ENCODE data around the gene AMN.

AMN gene

DNA sequence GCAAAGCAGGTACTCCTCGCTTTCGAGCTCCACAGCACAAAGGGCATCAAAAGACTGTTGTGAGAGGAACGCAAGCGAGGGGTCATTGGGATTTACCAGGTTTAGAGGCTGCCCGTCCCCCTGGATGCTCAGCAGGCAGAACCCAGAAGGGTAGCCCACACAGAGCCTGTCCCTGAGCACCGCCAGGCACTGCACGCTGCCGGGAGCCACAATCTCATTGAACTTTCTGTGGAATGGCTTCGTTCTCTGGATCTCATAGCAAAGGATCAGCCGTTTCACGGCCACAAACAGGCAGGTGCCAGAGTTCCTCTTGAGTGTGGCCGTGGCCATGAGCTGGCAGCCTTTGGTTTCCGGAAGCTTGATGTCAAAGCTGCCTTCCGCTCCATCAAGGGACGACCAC, 21.5 kb downstream of the AMN start:
- DNase-seq (ENCODE audit: low read depth), result no peak

- no peak for DNase-seq (ENCODE audit: low read depth)
These were observed 22.2 kb downstream of the AMN start for GRCh38 chr14:102944448-102945330.

- no peak for DNase-seq (ENCODE audit: low read depth)
These were observed 23.1 kb downstream of the AMN start for GRCh38 chr14:102945346-102946130.

GRCh38 chr14:102947321-102948103, 25.0 kb downstream of the AMN start:
- DNase-seq (ENCODE audit: low read depth), result no peak

- DNase-seq (ENCODE audit: low read depth), result no peak
These were observed 26.2 kb downstream of the AMN start for GRCh38 chr14:102948698-102949061.

DNA sequence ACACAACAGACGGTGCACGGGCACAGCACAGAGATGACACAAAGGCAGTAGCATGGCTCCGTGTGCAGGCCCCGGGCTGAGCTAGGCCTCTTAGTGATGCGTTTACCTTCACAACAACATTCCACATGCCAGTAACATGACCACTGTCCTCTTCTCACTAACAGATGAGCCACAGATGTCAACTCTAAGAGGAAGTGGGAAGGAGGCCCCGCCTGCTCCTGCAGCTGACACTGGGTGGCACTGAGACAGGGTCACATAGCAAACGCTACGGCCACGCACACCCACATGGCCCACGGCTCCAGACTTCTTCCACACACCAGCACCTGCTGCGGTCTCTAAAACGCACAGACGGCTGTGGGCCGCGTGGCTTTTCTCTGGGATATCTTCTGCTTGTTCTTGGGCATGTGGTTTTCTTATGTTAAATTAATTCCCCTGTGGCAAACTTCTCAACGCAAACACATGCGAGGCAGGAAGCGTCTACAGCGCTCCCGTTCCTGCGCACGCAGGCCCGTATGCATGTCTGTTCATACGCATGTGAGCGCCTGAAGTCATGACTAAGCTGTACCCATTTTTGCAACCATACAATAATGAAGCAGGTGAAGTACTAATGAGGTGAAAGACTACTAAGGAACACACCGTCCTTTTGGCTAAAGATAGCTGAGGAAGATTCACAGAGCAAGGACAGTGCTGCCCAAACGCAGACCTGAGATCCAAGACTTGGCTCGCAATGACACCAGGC, 26.8 kb downstream of the AMN start:
- no peak for DNase-seq (ENCODE audit: low read depth)

- no peak for DNase-seq (ENCODE audit: low read depth)
These were observed 27.5 kb downstream of the AMN start for GRCh38 chr14:102949801-102950451.

GRCh38 chr14:102951034-102951433, 28.6 kb downstream of the AMN start:
- no peak for DNase-seq (ENCODE audit: low read depth)

DNA sequence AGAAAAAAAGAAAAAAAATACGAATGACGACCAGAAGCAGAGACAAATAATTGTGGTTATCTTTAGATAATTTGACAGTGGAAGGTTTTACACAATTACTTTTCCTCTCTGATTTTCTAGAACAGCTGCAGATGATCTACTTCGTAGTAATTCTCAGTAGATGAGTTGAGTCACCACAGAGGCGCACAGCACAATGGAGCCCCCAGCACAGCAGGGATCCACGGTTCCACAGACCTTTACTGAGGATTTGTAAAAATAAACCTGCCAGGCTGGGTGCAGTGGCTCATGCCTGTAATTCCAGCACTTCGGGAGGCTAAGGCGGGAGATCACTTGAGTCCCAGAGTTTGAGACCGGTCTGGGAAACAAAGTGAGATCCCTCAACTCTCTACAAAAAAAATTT, 29.3 kb downstream of the AMN start:
- DNase-seq (ENCODE audit: low read depth), result no peak

DNA sequence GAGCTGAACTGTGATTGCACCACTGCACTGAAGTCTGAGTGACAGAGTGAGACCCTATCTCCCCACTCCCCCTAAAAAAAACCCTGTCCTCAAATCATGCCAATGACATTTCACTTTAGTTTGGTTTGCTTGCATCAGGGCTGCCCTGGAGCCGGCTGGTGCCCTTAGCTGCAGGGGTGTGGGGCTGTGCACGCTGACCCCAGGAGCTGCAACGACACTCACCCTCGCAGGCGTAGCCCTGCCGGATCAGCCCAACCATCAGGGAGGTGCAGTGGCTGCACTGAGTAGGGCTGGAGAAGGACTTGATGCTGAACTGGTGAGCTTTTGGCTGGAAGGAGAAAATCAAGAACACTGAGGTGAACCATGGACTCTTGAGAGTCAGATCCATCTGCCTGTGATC, 29.8 kb downstream of the AMN start:
- DNase-seq (ENCODE audit: low read depth), result no peak

GRCh38 chr14:102953100-102953499, 30.6 kb downstream of the AMN start:
- no peak for DNase-seq (ENCODE audit: low read depth)

DNA sequence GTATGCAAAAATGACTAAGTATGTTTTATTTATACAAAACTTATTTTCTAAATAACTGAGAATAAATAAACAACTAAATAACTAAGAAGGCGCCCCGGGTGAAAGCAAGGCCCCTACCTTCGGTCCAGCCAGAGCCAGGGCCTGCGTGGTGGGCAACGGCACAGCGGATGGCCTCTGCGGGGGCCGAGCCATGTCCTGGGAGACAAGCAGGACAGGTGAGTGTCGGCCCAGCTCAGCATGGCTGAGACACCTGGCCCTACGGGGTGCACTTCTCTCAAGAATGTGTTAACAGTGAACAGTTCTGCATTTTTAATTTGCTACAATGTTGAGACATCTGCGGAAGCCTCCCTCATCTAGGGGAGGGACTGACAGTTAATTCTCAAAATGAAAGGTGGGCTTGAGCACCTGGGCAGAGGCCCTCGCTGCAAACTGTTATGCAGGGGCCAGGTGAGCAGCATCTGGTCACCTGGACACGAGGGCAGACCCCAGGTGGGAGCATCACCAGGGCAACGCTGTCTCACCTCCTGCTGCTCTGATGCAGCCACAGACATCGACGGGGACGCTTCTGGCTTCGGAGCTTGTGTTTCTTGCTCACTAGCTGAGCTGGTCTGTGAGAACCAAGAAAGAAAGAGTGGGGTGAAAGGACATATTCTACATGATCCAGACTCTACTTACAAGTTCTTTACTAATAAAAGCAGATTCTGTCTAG, 31.8 kb downstream of the AMN start:
- no peak for DNase-seq (ENCODE audit: low read depth)

DNA sequence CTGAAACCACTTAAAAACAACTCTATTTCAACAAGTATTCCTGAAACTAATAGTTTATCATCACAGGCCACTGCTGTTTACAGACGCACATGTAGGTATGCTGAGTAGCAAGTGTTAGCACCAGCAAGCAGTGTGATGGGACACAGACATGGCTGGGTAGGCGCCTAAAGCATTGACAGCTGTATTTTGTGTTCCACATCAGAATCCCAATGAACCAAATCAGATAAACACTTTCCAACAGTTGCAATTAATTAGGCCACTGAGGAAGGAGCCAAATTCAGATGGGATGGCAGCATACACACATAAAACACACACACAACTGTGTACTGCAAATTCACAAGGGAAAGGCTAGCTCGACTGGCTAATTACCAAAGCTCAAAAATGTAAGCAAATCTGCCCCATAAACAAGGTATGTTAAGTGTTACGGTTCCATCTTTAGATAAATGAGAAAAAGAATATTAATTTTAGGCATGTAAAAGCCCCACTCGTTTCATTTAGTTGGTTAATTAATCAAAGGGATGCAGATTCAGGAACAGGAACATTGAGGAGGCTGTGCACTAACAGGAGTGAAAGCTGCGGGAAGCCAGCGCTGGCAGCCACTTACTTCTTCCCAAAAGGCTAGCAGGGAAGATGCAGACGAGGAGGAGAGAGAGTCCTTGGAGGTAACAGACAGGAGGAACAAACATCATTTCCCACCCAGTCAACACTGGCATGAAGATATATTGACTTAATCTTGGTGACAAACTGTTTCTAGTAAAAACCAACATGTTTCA, 33.4 kb downstream of the AMN start:
- DNase-seq (ENCODE audit: low read depth), result no peak

GRCh38 chr14:102957222-102957621, 34.8 kb downstream of the AMN start:
- DNase-seq (ENCODE audit: low read depth), result no peak

DNA sequence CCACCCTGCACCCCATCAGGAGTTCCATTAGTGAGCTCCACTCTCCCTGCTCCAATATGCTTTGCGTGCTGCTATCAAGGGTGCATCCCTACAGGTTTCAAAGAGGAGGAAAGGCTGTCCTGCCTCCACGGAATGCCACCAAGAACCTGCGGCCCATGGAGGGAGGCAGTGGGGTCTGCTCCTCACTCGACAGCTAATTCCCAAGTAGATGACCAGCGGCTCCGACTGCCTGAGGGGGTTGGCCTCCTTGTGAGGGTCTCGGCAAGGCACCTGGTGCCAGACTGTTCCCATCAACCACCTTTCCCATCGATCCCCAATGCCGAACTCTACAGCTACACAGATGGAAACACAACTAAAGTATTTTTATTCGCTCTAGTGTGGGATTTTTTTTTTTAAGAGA, 36.0 kb downstream of the AMN start:
- DNase-seq (ENCODE audit: low read depth), result no peak

DNA sequence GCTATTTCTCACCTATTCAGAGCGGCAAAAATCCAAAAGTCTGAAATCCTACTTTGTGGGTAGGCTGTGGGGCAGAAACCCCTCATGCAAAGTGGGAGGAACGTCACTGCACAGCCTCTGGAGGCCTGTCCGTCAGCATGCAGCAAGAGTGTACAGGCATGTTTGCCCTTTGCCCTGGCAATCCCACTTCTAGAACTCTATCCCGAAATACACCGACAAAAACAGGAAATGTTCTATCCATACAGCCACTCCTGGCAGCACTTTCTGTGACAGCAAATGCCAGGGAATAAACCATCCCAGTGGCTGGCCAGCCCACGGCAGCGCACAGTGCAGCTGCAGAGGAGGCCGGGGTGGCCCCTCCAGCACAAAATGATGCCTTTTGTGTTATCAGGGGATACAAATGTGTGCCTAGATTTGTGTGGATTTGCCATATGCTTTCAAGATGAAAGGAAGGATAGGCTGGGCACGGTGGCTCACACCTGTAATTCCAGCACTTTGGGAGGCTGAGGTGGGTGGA, 39.7 kb downstream of the AMN start:
- DNase-seq (ENCODE audit: low read depth), result no peak

DNA sequence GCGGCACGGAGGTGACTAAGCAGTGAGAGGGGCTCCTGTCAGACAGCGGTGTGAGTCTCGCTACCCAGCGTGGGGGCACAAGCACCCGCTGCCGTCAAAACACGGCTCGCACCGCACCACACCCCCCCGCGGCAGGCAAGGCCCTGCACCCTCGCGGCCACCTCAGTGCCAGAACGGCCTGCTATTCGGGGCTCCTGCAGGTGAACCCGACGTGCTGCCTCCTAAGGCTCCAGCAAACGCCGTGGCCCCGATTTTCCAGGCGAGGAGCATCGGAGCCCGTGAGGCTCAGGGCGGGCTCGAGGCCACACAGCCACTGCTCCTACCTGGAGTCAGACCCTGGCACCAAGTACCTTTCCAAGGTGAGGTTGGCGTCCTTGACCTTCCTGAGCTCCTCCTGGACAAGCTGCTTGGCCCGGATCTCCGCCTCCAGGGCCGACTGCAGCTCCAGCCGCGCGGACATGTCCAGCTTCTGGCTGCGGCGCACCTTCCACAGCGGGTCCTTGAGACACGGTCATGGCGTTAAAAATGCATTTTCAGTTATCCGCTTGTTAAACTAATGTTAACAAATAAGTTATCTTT, 41.8 kb downstream of the AMN start:
- DNase-seq (ENCODE audit: low read depth), result no peak

DNA sequence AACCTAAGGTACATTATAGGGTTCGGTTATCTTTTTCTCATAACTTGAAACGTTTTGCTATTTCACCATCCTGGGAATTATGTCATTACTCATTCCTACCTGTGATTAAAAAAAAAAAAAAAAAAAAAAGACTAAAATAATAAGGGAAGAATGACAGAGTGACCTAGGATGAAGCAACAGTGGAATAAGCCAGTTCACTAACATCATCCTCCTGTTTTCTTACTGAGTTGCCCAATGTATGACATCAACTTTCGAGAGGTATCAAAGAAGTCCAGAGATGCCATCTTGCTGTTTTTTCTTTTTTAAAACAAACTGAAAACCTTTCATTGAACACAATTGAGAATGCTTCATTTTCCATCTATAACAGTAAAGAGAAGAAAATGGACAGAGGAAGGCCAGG, 42.8 kb downstream of the AMN start:
- DNase-seq (ENCODE audit: low read depth), result no peak

GRCh38 chr14:102965971-102966655, 43.6 kb downstream of the AMN start:
- DNase-seq (ENCODE audit: low read depth), result no peak
